ENCODE measurements around the gene TNFSF15. TPM values are rescaled to one million over a fixed set of nuclear protein-coding genes. Genes with fewer than 3 reads are reported as not detected.
"Not testable (repeated sequence)": the region's sequence is repeated elsewhere in the genome, so short reads cannot be mapped to it uniquely, and the experiment has no call there.

TNFSF15 gene
- polyA plus RNA-seq, 1 experiment = 0.13 TPM

GRCh38 chr9:114745108-114745848, 60.6 kb downstream of the TNFSF15 start:
- H3K27me3 ChIP-seq (ENCODE audit: control insufficient read depth, insufficient read depth, low read length) = 0 out of 2 replicates have a peak, but pooled peaks cover 2% of the 10 kb centered on the region
- CTCF ChIA-PET = interaction anchor here (0.7 to 2.1 kb wide), 5 partner anchors 10 to 270 kb away, joined by 3 to 12 read pairs (median 3); no protein-coding TSS in a partner anchor
- no peak overlapping the region for H3K4me3 ChIP-seq (ENCODE audit: low read depth, low read length)
- no peaks in the 10 kb centered on the region for H3K36me3 ChIP-seq (ENCODE audit: control insufficient read depth, insufficient read depth, low read length)
- no peak for DNase-seq (ENCODE audit: low read depth)
- TF ChIP-seq CTCF (IDR thresholded peaks at IDR 0.05; ENCODE audit: insufficient read depth, low read depth, low read length) = no peak
- POLR2A ChIA-PET = no interaction called here

- ChIA-PET CTCF (interaction anchor here (1.4 to 10.2 kb wide), 3 partner anchors 61 to 271 kb away, joined by 7 to 184 read pairs (median 87); partner anchors contain the start of gene TEX48), POLR2A (no interaction called here)
- Histone ChIP-seq H3K27me3 (ENCODE audit: control insufficient read depth, insufficient read depth, low read length) (0 out of 2 replicates have a peak, but pooled peaks cover 2% of the 10 kb centered on the region), H3K4me3 (ENCODE audit: low read depth, low read length) (no peak overlapping the region), H3K36me3 (ENCODE audit: control insufficient read depth, insufficient read depth, low read length) (no peaks in the 10 kb centered on the region)
- DNase-seq (ENCODE audit: low read depth) = no peak
- TF ChIP-seq CTCF (IDR thresholded peaks at IDR 0.05; ENCODE audit: insufficient read depth, low read depth, low read length) = no peak
These were observed 62.4 kb downstream of the TNFSF15 start for GRCh38 chr9:114743446-114743845.

GRCh38 chr9:114742947-114743346, 62.9 kb downstream of the TNFSF15 start:
- DNase-seq (ENCODE audit: low read depth) = no peak
- 0 out of 2 replicates have a peak, but pooled peaks cover 2% of the 10 kb centered on the region for H3K27me3 ChIP-seq (ENCODE audit: control insufficient read depth, insufficient read depth, low read length)
- POLR2A ChIA-PET = no interaction called here
- CTCF ChIA-PET = interaction anchor here (0.9 to 10.2 kb wide), 4 partner anchors 61 to 272 kb away, joined by 3 to 184 read pairs (median 47); partner anchors contain the start of gene TEX48
- TF ChIP-seq CTCF (IDR thresholded peaks at IDR 0.05; ENCODE audit: insufficient read depth, low read depth, low read length) = no peak
- no peaks in the 10 kb centered on the region for H3K36me3 ChIP-seq (ENCODE audit: control insufficient read depth, insufficient read depth, low read length)
- H3K4me3 ChIP-seq (ENCODE audit: low read depth, low read length) = no peak overlapping the region

- H3K4me3 ChIP-seq (ENCODE audit: low read depth, low read length); H3K27me3 ChIP-seq (ENCODE audit: control insufficient read depth, insufficient read depth, low read length); DNase-seq (ENCODE audit: low read depth); POLR2A ChIA-PET; H3K36me3 ChIP-seq (ENCODE audit: control insufficient read depth, insufficient read depth, low read length): not testable (repeated sequence)
- CTCF ChIA-PET = interaction anchor here (10.1 to 10.2 kb wide), 2 partner anchors 60 to 167 kb away, joined by 87 to 184 read pairs; partner anchors contain the start of gene TEX48
These were observed 64.3 kb downstream of the TNFSF15 start for GRCh38 chr9:114741521-114741920.

GRCh38 chr9:114738581-114739316, 67.1 kb downstream of the TNFSF15 start:
- CTCF ChIA-PET = interaction anchor here (0.7 to 10.2 kb wide), 12 partner anchors 57 to 785 kb away, joined by 3 to 184 read pairs (median 4); partner anchors contain the start of gene TEX48
- no peak overlapping the region for H3K4me3 ChIP-seq (ENCODE audit: low read depth, low read length)

More at GRCh38 chr9:114738581-114739316, 67.1 kb downstream of the TNFSF15 start:
- POLR2A ChIA-PET = no interaction called here
- peak; percentile 34 for DNase-seq (ENCODE audit: low read depth)
- Histone ChIP-seq H3K27me3 (ENCODE audit: control insufficient read depth, insufficient read depth, low read length) (no peaks in the 10 kb centered on the region; the same call in 1 of the 2 replicates), H3K36me3 (ENCODE audit: control insufficient read depth, insufficient read depth, low read length) (no peaks in the 10 kb centered on the region)
- TF ChIP-seq CTCF (IDR thresholded peaks at IDR 0.05; ENCODE audit: insufficient read depth, low read depth, low read length) = peak; percentile 82
